Skin of body (tissue), 2 donors: ENCODE results near the gene ANKRD55. TPM values are rescaled to one million over a fixed set of nuclear protein-coding genes. Genes with fewer than 3 reads are reported as not detected.
A peak's percentile ranks its signal among the peaks of the same experiment; 100 is the strongest.
"Not testable (repeated sequence)": the region's sequence is repeated elsewhere in the genome, so short reads cannot be mapped to it uniquely, and the experiment has no call there.

ENCODE experiments used
- DNase-seq: peaks from one replicate; lab custom pipeline; 2025; lab: John Stamatoyannopoulos, UW
- total RNA-seq: library from RNA; depleted of rRNA; stranded (reverse); fragments of >200 nt; gene quantifications from one replicate; pipeline ENCODE4 v1.2.3, GENCODE V29; 2014

ANKRD55 gene
- total RNA-seq, 1 donor from 2014 or later, result 0.30 TPM

GRCh38 chr5:56145511-56145910, 87.6 kb downstream of the ANKRD55 start:
- DNase-seq, result no peak

GRCh38 chr5:56145106-56145505, 88.0 kb downstream of the ANKRD55 start:
- no peak for DNase-seq

DNA sequence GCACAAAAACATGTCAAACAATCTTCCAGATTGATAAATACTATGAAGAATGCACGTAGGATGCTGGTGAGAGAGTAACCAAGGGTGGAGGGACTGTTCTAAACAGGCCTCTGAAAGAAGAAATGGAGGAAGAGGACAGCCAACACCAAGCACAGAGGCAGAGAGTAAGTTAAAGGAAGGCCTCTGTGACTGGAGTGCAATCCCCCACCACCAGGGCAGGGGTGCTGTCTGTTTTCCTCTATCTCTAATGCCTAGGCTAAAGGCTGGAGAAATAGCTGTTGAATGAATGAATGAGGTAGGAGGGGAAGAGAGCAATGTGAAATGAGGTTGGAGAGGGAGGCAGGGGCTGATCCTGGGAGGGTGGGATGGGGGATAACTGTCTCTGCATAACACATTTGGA, 88.9 kb downstream of the ANKRD55 start:
- DNase-seq, result no peak

DNA sequence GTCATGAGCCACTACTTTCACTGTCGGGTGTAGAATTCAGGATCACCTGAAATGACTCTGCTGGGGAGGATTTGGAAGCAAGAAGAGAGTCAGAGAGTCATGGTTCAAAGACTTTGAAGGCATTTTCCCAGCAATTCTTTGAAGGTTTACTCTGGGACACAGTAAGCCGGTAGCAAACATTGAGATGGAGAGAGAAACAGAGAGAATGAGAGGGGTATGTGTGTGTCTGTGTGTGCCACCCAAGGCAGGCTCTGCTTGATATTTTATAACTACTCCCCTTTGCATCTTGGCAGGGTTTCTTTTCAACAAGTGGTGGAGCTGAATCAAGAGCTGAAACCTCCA, 89.8 kb downstream of the ANKRD55 start:
- no peak for DNase-seq

GRCh38 chr5:56142614-56143372, 90.3 kb downstream of the ANKRD55 start:
- no peak for DNase-seq

GRCh38 chr5:56142233-56142613, 90.9 kb downstream of the ANKRD55 start:
- no peak for DNase-seq

GRCh38 chr5:56140073-56140472, 93.1 kb downstream of the ANKRD55 start:
- peak; percentile 31 for DNase-seq

- DNase-seq, result no peak
These were observed 102.5 kb downstream of the ANKRD55 start for GRCh38 chr5:56130664-56131063.

GRCh38 chr5:56129288-56129687, 103.8 kb downstream of the ANKRD55 start:
- no peak for DNase-seq

- no peak for DNase-seq
These were observed 105.0 kb downstream of the ANKRD55 start for GRCh38 chr5:56128113-56128512.

DNA sequence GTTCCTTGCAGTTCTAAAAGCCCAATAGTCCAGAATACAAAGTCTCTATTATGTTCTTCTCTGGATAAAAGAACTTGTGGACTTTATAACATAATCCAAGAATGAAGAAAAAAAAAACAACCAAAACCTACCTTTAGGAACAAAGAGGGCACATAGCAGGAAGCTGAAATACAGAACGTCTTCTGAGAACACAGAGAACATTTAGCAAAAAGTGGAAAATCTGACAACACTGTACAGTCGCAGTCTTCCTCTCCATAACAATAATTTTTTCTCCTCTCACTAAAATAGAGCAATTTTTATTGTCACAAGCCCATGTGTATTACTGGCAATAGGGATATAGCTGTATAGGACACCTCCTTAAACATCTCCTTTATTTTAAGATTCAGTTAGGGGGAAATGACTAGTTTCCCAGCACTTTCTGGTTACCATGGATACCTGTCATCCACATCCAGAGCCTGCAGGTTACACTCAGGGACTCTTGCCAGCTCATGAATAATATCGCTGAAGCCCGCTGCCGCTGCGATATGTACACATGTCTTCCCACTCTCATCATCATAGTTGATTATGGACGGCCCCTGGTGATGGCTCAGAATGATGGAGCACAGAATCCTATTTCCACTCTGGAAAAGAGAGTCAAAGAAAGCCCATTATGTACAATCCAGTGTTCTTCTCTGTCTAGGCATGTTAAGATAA, 106.5 kb downstream of the ANKRD55 start:
- no peak for DNase-seq

DNA sequence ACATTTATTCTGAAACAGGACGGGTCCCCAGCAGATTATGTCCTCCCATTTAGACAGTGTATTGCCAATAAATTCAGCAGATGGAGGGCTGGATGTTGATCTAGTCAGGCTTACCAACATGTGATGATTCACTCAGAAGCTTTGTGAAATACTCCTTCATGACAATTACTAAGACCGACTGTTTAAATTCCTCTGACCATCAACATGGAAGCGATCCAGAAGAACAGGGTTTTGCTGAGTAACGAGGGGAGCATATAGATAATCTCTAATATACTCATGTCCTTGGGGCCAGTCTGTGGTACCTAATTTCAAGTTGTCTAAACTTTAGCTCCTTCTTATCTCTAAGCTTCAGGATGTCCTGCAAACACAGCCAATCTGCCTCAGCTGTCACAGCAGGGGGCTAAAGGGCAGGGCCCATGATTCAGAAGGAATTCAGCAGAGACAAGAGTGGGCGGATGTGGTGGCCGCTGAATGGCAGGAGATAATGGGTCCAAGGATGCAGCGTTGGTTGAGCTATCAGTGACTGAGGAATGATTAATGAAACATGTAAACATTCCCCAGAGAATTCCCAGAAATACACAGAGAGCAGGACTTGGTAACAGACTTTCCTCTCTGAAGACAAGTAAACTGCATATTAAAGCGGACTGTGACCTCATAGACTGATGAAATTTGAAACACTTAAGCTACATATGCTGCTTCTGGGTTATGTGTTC, 109.4 kb downstream of the ANKRD55 start:
- DNase-seq, result peak; percentile 45

DNA sequence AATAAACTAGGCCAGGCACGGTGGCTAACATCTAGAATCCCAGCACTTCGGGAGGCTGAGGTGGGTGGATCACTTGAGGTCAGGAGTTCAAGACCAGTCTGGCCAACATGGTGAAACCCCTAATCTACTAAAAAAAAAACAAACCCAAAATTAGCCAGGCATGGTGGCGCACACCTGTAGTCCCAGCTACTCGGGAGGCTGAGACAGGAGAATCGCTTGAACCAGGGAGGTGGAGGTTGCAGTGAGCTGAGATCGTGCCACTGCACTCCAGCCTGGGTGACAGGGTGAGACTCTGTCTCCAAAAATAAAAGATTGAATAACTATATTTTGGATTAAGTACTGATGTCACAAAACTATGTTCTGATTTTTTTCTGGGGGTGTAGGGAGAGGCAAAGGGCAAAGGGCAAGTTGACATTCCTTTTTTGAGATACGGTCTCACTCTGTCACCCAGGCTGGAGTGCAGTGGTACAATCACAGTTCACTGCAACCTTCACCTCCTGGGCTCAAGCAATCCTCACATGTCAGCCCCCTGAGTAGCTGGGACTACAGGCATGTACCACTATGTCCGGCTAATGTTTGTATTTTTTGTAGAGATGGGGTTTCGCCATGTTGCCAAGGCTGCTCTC, 110.7 kb downstream of the ANKRD55 start:
- not testable (repeated sequence) for DNase-seq

DNA sequence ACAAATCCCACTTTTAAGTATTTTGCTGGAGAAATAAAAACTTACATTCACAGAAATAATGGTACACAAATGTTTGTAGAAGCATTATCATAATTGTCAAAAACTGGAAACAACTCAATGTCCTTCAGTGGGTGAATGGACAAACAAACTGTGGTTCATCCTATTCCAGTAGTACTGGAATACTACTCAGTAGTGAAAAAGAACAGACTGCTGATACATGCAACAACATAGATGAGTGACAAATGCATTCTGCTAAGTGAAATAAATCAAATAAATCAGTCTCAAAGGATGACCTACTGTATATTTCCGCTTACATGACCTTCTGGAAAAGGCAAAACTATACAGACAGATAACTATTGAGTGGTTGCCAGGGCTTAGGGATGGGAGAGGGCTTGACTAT, 114.1 kb downstream of the ANKRD55 start:
- DNase-seq, result no peak

- no peak for DNase-seq
These were observed 116.5 kb downstream of the ANKRD55 start for GRCh38 chr5:56116599-56117141.

- no peak for DNase-seq
These were observed 117.5 kb downstream of the ANKRD55 start for GRCh38 chr5:56115589-56115988.

GRCh38 chr5:56112526-56113121, 120.5 kb downstream of the ANKRD55 start:
- DNase-seq, result no peak

- DNase-seq, result no peak
These were observed 121.7 kb downstream of the ANKRD55 start for GRCh38 chr5:56111404-56111781.

GRCh38 chr5:56110646-56111403, 122.3 kb downstream of the ANKRD55 start:
- DNase-seq, result no peak

- DNase-seq, result no peak
These were observed 124.9 kb downstream of the ANKRD55 start for GRCh38 chr5:56108246-56108645.

DNA sequence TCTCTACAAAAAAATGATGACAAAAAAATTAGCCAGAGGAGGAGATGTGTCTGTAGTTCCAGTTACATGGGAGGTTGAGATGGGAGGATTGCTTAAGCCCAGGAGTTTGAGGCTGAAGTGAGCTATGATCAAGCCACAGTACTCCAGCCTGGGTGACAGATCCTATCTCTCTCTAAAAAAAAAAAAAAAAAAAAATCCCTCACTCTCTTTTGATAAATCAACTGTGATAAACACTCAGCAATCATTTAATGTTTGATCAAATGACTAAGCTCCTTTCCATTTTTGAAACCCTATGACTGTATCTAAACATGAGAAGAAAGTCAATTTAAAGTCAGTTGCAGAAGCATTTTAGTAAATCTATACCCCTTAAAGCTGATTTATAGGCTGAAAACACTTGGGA, 126.3 kb downstream of the ANKRD55 start:
- DNase-seq, result no peak
